ENCODE measurements around the gene BMP7.

BMP7 gene

DNA sequence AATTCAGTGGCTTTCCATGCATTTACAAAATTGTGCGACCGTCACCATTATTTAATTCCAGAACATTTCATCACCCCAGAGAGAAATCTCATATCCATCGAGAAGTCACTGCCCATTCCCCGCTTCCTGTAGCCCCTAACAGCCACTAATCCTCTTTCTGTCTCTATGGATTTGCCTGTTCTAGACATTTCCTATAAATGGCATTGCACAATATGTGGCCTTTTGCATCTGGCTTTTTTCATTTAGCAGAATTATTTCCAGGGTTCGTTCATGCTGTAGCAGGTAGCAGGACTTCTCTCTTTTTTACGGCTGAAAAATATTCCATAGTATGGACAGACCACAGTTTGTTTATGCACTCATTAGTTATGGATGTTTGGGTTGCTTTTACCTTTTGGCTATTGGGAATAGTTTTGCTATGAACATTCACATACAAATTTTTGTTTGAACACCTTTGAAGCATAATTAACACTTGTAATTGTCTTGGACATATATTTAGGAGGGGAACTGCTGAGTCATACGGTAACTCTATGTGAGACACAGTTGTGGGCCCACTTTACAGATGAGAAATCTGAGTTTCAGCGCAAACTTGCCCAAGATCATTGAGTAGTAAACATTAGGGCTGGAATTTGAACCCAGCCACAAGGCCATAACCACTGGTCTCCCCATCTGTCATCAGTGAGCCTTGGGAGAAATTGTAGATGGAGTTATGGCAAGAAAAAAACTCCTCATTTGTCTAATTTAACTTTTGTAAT, 126.9 kb downstream of the BMP7 start:
- no peak for DNase-seq

DNA sequence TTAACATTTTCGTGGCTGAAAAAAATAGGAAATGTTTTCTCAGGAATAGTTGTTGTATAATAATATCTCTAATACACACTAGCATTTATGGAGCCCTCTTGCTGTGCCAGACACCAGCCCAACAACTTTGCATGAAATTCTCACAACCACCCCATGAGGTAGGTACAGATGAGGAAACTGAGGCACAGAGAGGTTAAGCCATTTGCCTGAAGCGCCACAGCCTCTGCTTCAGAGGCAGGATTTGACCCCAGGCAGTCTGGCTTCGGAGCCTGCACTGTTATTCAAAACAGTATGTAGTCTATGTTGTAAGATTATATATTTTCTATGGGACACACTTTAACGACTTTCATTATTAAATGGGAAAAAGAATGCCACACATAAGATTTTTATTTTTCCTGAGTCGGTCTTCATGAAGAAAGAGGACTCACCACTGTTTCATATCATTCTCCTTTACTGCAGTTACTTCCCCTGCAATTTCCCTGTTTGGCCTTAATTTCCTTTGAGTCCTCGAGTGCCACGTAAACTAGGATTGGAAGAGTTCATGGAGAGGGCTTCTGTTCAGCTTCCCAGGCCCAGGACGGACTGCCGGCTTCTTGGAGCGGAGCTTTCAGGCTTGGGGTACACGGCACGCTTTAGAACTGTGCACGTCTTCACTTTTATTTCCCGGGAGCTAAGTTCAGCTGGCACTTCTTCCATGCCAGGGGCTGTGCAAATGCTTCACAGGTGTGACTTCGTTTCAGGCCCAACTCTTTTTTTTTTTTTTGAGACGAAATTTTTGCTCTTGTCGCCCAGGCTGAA, 128.0 kb downstream of the BMP7 start:
- no peak for DNase-seq

DNA sequence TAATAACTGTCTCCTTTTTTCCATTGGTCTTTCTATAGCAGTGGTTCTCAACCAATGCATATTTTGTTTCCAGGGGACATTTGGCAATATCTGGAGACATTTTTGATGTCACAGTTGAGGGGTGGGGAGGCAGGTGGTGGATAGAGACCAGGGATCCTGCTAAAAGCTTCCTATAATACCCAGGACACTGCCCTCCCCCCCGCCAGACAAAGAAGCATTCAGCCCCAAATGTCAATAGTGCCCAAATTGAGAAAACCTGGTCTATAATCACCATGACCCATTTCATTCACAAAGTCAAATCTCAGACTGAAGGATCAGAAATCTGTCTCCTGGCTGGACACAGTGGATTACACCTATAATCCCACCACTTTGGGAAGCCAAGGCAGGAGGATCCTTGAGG, 128.8 kb downstream of the BMP7 start:
- no peak for DNase-seq

DNA sequence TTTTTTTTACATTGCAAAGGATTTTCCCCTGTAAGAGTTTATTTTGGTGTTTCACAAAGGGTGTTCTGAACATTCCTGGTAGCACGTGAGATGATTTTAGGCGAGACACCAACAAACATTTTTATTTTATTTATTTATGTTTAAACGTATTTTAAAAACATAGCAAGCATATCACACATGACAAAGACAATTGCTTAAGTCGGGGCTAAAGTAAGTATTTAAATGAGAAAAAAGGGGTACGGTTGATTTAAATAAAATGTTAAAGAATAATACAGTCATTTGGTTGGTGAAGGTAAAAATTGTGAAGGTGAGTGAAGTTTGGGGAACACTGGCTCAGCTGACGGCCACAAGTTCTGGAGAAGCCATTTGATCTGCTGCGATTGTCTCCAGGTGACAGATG, 129.7 kb downstream of the BMP7 start:
- DNase-seq: no peak

DNA sequence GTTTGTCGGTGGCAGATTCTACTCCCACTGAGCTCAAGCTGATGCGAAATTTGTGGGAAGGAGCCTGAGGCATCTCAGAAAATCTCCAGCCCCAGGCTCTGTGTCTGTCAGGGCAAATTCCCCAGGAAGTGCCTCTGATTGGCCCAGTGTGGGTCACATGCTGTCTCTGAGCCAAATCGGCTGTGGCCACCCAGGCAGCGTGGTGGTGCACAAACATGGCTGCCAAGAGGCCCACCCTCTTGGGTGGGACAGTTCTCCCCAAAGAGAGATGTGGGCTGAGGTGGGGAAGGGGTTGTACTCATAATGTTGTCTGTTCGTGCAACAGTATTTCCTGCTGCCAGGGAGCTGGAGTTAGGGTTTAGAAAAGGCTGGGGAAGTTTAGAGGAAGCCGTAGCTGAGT, 130.6 kb downstream of the BMP7 start:
- DNase-seq: no peak

DNA sequence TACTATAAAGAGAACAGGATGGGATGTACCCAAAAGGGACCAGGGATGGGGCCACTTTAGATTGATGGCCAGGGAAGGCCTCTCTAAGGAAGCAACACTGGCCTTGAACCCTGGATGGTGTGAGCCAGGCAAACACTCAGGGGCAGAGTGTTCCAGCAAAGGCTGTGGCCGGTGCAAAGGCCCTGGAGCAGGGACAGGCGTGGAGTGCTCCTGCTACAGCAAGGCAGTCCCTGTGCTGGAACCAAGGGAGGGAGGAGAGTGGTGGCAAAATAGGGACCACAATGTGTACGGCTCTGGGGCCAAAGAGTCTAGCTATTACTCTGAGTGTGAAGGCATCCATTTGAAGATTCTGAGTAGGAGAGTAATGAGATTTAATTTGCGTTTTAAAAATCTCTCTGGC, 131.6 kb downstream of the BMP7 start:
- DNase-seq: no peak

DNA sequence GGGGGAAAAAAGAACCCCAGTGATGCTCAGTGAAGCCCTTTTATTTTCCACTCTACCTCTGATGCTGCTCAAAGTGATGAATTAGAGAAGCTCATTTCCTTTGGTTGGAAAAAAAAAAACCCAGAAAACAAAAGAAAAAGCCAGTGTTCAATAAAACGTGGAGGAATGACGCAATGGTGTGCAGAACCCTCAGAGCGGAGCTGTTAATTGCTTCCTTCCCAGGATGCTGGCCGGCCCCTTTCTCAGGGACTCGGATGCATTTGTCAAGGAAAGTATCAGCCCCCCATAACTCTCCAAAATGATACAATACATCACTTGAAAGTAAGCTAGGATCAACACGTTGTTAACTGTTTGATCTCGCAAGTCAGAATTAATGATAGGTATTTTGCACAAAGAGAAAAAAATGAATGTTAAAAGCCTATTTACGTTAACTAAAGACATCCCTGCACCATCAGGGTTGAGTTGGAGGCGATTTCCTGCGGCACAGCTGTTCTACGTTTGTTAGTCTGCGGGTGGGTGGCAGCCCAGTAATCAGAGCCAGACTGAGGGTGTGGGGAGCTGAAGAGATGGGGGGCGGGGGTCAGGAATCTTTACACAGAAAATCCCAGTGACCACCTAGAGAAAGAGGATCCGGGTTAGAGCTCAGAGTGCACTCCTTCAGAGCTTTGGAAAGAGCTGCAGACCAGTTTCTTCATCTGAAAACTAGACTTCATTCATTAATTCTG, 132.4 kb downstream of the BMP7 start:
- DNase-seq: no peak

DNA sequence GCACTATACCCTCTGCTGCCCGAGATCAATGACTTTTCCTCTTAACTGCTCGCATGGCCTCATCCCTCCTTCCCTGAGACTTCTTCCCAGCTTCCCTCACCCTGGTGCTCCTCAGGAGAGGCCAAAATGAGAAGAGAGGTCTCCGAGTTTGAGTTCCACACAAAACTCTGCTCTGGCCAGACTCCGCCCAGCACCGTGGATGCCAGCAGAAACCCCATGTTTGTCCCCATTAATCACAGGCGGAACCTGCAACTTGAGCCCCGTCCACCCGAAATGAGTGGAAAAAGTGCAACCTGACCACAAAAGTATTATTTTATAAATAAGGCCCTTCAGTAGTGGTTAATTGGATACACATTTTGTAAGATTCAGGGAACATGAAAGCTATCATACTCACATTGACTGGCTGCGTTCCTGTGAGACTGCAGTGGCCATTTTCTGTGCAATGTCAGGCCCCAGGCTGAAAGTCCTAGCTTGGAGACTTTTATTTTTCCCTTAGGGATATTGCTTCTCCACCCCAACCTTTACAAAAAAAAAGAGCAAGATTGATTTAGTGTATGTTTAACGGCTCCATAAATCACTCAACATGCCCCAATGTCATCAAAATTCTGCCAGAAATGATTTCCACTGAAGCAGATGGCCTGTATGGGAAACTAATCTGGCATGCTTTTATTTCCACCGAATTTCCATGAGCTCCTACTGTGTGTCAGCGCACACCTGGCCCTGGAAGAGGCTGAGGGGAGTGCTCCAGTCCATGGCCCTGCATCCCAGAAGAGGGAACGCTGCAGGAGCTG, 134.6 kb downstream of the BMP7 start:
- DNase-seq: no peak

DNA sequence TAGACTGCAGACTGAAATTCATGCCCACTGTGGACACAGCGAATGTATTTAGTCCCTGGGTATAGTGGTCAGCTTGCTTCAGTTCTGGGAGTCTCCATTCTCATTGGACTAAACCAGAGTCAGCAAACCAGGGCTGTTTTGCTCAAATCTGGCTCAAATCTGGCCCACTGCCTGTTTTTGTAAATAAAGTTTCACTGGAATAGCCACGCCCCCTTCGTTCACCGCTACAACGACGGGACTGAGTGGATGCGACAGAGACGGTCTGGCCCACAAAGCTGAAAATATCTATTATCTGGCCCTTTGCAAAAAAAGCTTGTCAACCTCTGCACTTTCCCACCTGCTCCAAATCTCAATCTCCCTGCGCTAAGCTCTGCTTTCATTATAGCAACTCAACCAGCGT, 135.4 kb downstream of the BMP7 start:
- no peak for DNase-seq

DNA sequence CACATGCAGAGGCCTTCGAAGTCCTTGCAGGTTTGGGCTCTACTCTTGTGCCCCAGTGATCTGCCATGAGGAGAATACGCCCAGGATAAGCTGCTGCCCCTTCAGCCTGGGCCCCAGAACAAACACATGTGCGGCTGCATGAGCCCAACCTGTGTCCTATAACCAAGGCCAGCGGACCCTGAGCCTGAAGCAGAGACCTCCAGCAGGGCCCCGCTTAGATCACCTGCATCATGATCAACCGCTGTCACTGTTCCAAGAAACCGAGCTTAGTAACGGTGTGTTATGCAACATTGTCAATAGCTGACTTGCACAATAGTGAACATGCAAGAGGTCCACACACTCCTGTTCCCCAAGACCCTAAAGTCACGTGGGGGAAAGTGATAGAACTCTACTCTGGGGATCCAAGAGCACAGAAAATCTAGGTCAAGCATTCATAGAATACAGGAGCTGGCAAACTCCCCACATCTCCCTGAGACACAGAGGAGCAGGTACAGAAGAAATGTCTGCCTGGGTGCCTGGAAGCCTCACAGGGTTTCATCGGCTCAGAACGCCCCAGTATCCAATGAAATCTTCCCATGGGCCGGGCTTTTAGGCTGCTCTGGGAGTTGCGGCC, 136.2 kb downstream of the BMP7 start:
- no peak for DNase-seq

DNA sequence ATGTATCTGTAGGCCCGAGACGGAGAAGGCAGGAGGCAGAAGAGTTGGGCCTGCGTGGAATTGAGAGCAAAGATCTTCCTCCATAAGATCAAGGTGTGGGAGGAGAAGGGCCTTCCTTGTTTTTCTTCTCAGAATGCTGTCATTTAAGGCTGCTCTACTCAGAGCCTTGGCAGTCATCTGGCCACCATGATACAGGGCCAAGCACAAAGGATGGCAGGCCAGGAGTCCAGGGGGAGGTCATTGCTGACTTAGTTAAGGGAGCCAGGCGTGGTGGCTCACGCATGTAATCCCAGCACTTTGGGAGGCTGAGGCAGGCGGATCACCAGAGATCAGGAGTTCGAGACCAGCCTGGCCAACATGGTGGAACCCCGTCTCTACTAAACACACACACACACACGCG, 137.1 kb downstream of the BMP7 start:
- no peak for DNase-seq

DNA sequence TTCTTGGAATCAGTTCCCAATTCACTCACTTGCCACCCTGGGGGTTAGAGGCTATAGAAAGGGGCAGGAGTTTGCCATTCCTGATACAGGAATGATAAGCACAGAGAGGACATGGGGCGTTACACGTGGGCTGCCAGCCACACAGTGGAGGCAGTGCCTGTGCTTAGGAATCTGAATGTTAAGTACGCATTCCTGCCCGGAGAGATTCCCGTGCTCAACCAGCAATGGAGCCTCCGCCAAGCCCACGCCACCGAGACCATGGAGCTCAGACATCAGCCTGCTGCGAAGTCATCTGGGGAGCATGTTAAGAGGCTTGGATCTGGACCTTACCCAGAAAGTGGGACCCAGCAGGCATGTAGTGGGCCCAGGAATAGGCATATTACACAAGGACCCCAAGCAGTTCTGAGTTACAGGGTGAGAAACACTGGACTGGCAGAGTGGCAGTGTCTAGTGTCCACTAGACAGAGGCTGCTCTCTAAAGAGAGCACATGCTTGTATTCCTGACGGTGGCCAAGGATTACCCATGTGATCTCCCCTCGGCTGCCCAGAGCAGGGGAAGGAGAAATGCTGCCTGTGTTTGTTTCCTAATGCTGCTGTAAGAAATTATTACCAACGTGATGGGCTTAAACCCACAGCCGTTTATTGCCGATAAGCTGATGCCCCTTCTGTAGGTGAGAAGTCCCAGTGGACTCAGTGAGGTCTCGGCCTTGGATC, 138.2 kb downstream of the BMP7 start:
- no peak for DNase-seq

DNA sequence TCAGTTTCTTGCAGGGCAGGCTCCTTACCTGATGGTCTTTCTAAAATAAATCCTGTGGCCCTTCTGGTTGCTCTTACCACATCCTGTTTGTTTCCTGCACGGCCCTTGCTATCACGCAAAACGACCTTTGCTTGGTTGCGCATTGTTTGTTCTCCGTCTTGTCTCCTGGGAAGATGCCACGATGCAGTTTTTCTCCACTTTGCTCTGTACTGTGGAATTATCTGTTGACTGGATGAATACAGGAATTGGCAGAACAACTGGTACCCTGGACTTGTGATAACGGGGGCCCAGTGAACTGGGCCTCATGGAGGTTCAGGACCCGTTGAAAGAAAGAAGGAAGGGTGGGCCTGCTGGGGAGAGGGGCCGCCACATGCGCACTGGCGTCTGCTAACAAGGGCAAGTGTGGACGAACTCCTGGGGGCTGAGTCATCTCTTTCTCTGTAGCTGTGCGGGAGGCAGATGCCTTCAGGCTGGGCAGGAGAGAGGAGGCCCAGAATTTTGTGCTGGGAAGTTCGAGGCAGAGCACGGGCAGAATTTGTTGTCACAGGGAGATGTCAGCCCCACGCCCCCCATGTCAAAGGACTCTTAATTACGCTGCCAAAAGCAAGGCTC, 139.9 kb downstream of the BMP7 start:
- no peak for DNase-seq

DNA sequence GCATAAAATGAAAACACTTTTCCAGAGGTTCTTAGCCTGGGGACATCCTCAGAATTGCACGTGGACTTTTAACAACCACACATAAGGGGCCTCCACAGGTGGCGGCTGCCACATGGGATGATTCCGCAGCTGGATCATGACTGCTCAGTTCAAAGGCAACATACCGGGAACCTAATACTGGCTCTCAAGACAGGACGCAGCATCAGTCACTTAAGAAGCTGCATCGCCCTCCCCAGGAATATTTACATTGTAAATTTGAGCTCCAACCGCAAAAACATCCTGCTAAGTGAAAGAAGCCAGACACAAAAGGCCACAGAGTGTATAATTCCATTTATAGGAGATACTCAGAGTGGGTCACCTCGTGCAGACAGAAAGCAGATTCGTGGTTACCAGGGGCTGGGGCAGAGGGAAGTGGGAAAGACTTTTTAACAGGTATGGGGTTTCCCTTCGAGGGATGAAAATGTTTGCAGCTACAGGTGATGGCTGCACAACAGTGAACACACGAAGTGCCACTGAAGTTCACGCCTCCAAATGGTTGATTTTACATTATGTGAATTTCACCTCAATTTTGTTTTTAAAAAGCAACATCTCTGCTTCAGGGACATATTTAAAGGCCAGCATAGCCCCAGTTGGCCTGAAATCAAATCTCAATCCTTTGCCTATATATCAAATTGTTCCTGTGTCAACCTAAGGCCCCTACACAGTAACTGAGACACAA, 141.5 kb downstream of the BMP7 start:
- DNase-seq: peak; percentile 5

DNA sequence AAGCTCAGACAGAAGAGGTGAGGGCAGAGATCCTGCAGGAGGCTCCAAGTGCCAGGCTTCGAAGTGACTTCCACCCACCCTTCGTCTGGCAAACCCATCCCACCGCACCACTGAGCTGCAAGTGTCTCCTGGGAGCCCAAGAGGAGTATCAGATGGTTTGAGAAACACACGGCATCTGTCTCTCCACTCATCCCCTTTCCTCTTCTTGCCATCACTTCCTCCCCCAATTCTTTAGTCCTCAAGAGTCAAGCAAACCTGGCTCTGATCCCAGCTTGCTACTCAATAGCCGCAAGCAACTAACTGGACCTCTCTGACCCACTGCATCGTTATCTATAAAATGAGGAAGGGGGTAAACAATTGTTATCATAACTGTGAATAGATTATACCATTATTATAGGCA, 142.1 kb downstream of the BMP7 start:
- DNase-seq: no peak

DNA sequence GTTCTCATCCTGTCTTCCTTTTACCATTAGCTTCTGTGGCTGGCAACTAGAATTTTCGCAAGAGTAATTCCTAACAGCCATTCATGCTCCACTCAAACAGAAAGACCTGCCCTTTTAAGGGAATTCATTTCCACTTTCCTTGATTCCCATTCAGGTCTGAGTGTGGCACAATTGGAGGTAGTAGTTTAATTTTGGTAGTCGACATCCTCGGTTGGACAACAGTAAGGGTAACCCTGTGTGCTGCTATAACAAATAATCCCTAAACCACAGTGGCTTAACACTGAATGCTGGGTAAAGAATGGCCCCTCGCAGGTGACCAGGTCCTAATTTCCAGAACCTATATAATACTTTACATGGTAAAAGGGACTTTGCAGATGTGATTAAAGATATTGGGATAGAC, 142.9 kb downstream of the BMP7 start:
- DNase-seq: no peak

DNA sequence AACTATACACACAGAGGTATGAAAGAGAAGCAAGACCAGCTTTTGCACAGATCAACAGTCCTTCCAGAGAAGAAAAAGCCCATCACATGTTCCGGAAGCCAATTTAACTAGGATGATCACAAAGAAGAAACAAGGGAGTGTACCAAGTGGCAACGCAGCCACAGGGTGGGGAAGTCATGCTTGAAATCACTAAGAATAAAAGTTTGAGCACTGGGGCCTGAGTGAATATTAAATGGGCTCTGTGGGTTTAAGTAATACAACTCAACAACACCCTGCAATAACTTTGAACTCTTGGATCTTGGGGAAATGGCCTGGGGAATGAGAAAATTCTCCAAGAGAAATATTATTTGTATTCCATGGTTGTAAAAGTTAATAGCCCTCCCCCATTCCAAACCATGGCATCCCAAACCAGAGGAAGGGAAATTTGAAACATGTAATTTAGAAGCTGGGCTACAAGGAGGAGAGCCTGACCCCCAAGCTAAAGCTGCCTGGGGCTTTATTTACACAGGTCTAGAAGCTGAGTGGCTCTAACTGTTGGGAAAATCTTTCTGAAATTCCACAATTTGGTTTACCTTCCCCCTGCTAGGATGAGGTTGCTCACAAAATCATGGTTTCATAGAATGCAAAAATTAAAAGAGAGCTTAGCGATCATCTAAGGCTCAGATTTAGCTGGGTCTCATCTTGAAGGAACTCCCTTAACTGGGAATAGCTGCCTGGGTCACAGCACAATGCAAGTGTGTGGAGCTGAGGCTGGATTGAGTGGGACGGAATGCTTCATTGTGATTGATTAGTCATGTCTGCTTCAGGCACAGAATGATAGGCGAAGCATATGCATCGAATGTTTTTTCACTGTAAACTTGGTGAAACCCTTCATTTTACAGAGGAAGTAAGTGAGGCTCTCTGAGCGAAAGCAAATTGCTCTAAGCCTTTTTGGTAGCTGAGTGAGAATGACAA, 143.6 kb downstream of the BMP7 start:
- no peak for DNase-seq

DNA sequence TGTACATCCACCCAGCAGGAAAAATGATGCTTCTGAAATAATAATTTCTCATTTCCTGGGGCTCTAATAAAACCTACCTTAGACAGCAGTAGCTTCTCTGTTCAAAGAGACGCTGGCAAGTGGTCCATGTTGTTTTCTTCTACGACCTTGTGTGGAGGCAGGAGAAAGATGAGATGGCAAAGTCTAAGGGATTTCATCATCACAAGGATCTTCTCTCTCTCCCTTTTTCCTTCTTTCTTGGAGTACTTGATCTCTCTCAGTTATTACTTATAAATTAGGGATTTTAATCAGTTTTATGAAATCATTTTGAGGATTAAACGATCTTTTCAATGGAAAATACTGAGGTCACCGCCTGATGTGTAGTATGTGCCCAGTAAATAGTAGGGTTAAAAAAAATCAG, 147.5 kb downstream of the BMP7 start:
- no peak for DNase-seq

All from COR-L47 (cell line).